OCI-LY3 (cell line): ENCODE measurements around the gene SPATA9.

Experiments used
- H2AFZ ChIP-seq: fragments of 200-600, 300-600 bp; shearing (Covaris generic); 2 replicates; pipeline ENCODE4 v1.6.0; 2014; ENCODE audit warnings: antibody characterized with exemption, low read depth, low read length
- H3K27ac ChIP-seq: fragments of 200-600, 300-600 bp; sonication (generic); 2 replicates; pipeline ENCODE4 v1.5.1; 2014; ENCODE audit warnings: mild to moderate bottlenecking, low read length, moderate library complexity, mixed read lengths
- H3K27me3 ChIP-seq: fragments of 200-600, 300-600 bp; sonication (generic); 2 replicates; pipeline ENCODE4 v1.6.1; 2014; ENCODE audit warnings: low read depth, low read length, mixed read lengths
- H3K36me3 ChIP-seq: fragments of 200-600, 300-600 bp; sonication (generic); replicated peaks from 2 replicates; pipeline ENCODE3; 2014; ENCODE audit warnings: low read depth, low read length, mixed read lengths
- H3K4me1 ChIP-seq: fragments of 300-600, 200-600 bp; sonication (generic); 2 replicates; pipeline ENCODE4 v1.6.1; 2014; ENCODE audit warnings: low read length, mixed read lengths
- H3K4me2 ChIP-seq: fragments of 200-600, 300-600 bp; sonication (generic); 2 replicates; pipeline ENCODE4 v1.6.1; 2014; ENCODE audit warnings: low read length, mixed read lengths
- H3K4me3 ChIP-seq: fragments of 300-600, 200-600 bp; sonication (generic); 2 replicates; pipeline ENCODE4 v1.5.1; 2014; ENCODE audit warnings: antibody characterized with exemption, mild to moderate bottlenecking, low read length, moderate library complexity
- H3K79me2 ChIP-seq: fragments of 300-600, 200-600 bp; shearing (Covaris generic); 2 replicates; pipeline ENCODE4 v1.6.1; 2014; ENCODE audit warnings: mild to moderate bottlenecking, low read length, mixed read lengths
- H3K9ac ChIP-seq: fragments of 300-600, 200-600 bp; shearing (Covaris generic); 2 replicates; pipeline ENCODE4 v1.6.0; 2014; ENCODE audit warnings: mild to moderate bottlenecking, low read length, moderate library complexity
- H3K9me3 ChIP-seq: fragments of 200-600, 300-600 bp; shearing (Covaris generic); 2 replicates; pipeline ENCODE4 v1.6.1; 2014; ENCODE audit warnings: low read length, mixed read lengths; ENCODE audit not compliant: insufficient read depth
- H4K20me1 ChIP-seq: fragments of 200-600, 300-600 bp; sonication (generic); 2 replicates; pipeline ENCODE4 v1.6.1; 2016; ENCODE audit warnings: low read length, mixed read lengths; ENCODE audit not compliant: insufficient read depth
- CTCF ChIP-seq: fragments of 200-600, 300-600 bp; sonication (generic); IDR thresholded peaks from 2 replicates; pipeline ENCODE4 v1.5.1; 2014; ENCODE audit warnings: antibody characterized with exemption, low read length, low read depth
- EZH2phosphoT487 ChIP-seq: fragments of 200-600 bp; shearing (Covaris generic); IDR thresholded peaks from 2 replicates; pipeline ENCODE4 v1.6.1; 2018; ENCODE audit warnings: antibody characterized with exemption, mixed run types, low read depth

Gene SPATA9

GRCh38 chr5:95690333-95690732 lies 7.5 kb upstream of the SPATA9 start:
- no peaks in the 10 kb centered on the region for H3K79me2 ChIP-seq
- no peaks in the 10 kb centered on the region for H4K20me1 ChIP-seq
- TF ChIP-seq EZH2phosphoT487, result no peak
- TF ChIP-seq CTCF, result no peak
- no peaks in the 10 kb centered on the region for H3K36me3 ChIP-seq
- H3K4me1 ChIP-seq, result no peaks in the 10 kb centered on the region
- no peaks in the 10 kb centered on the region for H3K9me3 ChIP-seq
- H3K9ac ChIP-seq, result no peak overlapping the region
- no peak overlapping the region for H3K27ac ChIP-seq
- no peak overlapping the region for H3K4me2 ChIP-seq
- H3K4me3 ChIP-seq, result no peak overlapping the region
- no peak overlapping the region for H2AFZ ChIP-seq
- H3K27me3 ChIP-seq, result no peaks in the 10 kb centered on the region

- Histone ChIP-seq H3K4me2 (no peak overlapping the region), H3K9me3 (no peaks in the 10 kb centered on the region), H4K20me1 (no peaks in the 10 kb centered on the region), H3K79me2 (no peaks in the 10 kb centered on the region), H3K27me3 (no peaks in the 10 kb centered on the region), H3K27ac (no peak overlapping the region), H3K9ac (no peak overlapping the region), H3K36me3 (no peaks in the 10 kb centered on the region), H3K4me1 (no peaks in the 10 kb centered on the region), H3K4me3 (no peak overlapping the region), H2AFZ (no peak overlapping the region)
- no peak for TF ChIP-seq CTCF
- TF ChIP-seq EZH2phosphoT487, result no peak
These were observed 6.9 kb upstream of the SPATA9 start for GRCh38 chr5:95689680-95690079.

GRCh38 chr5:95686651-95687050 lies 3.9 kb upstream of the SPATA9 start:
- H3K79me2 ChIP-seq, result no peaks in the 10 kb centered on the region
- H3K36me3 ChIP-seq, result no peaks in the 10 kb centered on the region
- H3K9me3 ChIP-seq, result no peaks in the 10 kb centered on the region
- no peak overlapping the region for H3K9ac ChIP-seq
- no peak overlapping the region for H2AFZ ChIP-seq
- H3K4me1 ChIP-seq, result no peaks in the 10 kb centered on the region
- H3K27me3 ChIP-seq, result no peaks in the 10 kb centered on the region
- H3K4me3 ChIP-seq, result no peak overlapping the region
- no peaks in the 10 kb centered on the region for H4K20me1 ChIP-seq
- H3K4me2 ChIP-seq, result no peak overlapping the region
- H3K27ac ChIP-seq, result no peak overlapping the region
- no peak for TF ChIP-seq EZH2phosphoT487
- TF ChIP-seq CTCF, result no peak

GRCh38 chr5:95684361-95684760 lies 1.6 kb upstream of the SPATA9 start:
- Histone ChIP-seq H3K36me3 (no peaks in the 10 kb centered on the region), H2AFZ (no peak overlapping the region), H3K79me2 (no peaks in the 10 kb centered on the region), H3K27me3 (no peaks in the 10 kb centered on the region), H3K9me3 (no peaks in the 10 kb centered on the region), H3K4me3 (no peak overlapping the region), H3K9ac (no peak overlapping the region), H3K27ac (no peak overlapping the region), H3K4me2 (no peak overlapping the region), H4K20me1 (no peaks in the 10 kb centered on the region), H3K4me1 (no peaks in the 10 kb centered on the region)
- TF ChIP-seq CTCF (no peak), EZH2phosphoT487 (no peak)
